Measurements from ENCODE around the gene CENPO.

Gene CENPO

GRCh38 chr2:24792874-24793760, at the start of gene CENPO, which contains the start of gene PTRHD1:
CENPO (plus strand) TSS chr2:24793425; CDS start chr2:24793920, 495 bp downstream.
PTRHD1 (minus strand) TSS chr2:24793391; CDS start chr2:24793377, 14 bp downstream.
- peak; percentile 95 for DNase-seq

- no peak for DNase-seq
These were observed 49.3 kb upstream of the CENPO start for GRCh38 chr2:24743924-24744323.

GRCh38 chr2:24744356-24744755, 48.9 kb upstream of the CENPO start:
- DNase-seq, result no peak

GRCh38 chr2:24745825-24746224, 47.4 kb upstream of the CENPO start:
- DNase-seq, result no peak

- no peak for DNase-seq
These were observed 45.9 kb upstream of the CENPO start for GRCh38 chr2:24747299-24747698.

- DNase-seq, result no peak
These were observed 44.0 kb upstream of the CENPO start for GRCh38 chr2:24749069-24749691.

- DNase-seq, result no peak
These were observed 38.1 kb upstream of the CENPO start for GRCh38 chr2:24754985-24755705.

GRCh38 chr2:24756789-24757188, 36.4 kb upstream of the CENPO start:
- DNase-seq, result no peak

- DNase-seq, result no peak
These were observed 31.4 kb upstream of the CENPO start for GRCh38 chr2:24761866-24762265.

GRCh38 chr2:24762518-24762917, 30.7 kb upstream of the CENPO start:
- DNase-seq, result no peak

GRCh38 chr2:24763843-24764242, 29.4 kb upstream of the CENPO start:
- DNase-seq, result no peak

- DNase-seq, result peak; percentile 39
These were observed 26.6 kb upstream of the CENPO start for GRCh38 chr2:24766609-24767008.

GRCh38 chr2:24768013-24768412, 25.2 kb upstream of the CENPO start:
- no peak for DNase-seq

GRCh38 chr2:24768601-24769000, 24.6 kb upstream of the CENPO start:
- DNase-seq, result no peak

GRCh38 chr2:24771061-24771460, 22.2 kb upstream of the CENPO start:
- DNase-seq, result no peak

- no peak for DNase-seq
These were observed 21.2 kb upstream of the CENPO start for GRCh38 chr2:24771764-24772586.

GRCh38 chr2:24774373-24774772, 18.9 kb upstream of the CENPO start:
- no peak for DNase-seq

GRCh38 chr2:24779116-24779515, 14.1 kb upstream of the CENPO start:
- DNase-seq, result no peak

GRCh38 chr2:24783641-24784040, 9.6 kb upstream of the CENPO start:
- DNase-seq, result no peak

- DNase-seq, result no peak
These were observed 7.4 kb upstream of the CENPO start for GRCh38 chr2:24785671-24786321.

- no peak for DNase-seq
These were observed 5.7 kb upstream of the CENPO start for GRCh38 chr2:24787532-24787931.

- no peak for DNase-seq
These were observed 4.4 kb upstream of the CENPO start for GRCh38 chr2:24788816-24789215.

All from stimulated activated CD8-positive, alpha-beta memory T cell treated with anti-CD3 and anti-CD28 coated beads, Interleukin-4, amount 100 ng/mL, for 48 hours (primary cell).